Measurements from ENCODE around the gene USP44. TPM values are rescaled to one million over a fixed set of nuclear protein-coding genes. Genes with fewer than 3 reads are reported as not detected.

USP44 gene
- total RNA-seq, 2 donors from 2014 or later, result 0.22 to 0.80 TPM

DNA sequence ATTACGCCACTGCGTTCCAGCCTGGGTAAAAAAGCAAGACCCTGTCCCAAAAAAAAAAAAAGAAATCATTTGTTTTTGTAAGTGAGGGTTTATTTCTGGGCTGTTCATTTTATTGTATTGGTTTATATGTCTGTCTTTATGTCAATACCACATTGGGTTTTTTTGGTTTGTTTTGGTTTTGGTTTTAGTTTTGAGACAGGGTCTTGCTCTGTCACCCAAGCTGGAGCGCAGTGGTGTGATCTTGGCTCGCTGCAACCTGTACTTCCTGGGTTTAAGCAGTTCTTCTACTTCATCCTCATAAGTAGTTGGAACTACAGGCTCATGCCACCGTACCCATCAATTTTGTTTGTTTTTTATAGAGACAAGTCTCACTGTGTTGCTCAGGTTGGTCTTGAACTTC, 52.3 kb downstream of the USP44 start:
- no peaks in the 10 kb centered on the region for H3K4me1 ChIP-seq
- DNase-seq, result no peak
- TF ChIP-seq, protein P1, sequence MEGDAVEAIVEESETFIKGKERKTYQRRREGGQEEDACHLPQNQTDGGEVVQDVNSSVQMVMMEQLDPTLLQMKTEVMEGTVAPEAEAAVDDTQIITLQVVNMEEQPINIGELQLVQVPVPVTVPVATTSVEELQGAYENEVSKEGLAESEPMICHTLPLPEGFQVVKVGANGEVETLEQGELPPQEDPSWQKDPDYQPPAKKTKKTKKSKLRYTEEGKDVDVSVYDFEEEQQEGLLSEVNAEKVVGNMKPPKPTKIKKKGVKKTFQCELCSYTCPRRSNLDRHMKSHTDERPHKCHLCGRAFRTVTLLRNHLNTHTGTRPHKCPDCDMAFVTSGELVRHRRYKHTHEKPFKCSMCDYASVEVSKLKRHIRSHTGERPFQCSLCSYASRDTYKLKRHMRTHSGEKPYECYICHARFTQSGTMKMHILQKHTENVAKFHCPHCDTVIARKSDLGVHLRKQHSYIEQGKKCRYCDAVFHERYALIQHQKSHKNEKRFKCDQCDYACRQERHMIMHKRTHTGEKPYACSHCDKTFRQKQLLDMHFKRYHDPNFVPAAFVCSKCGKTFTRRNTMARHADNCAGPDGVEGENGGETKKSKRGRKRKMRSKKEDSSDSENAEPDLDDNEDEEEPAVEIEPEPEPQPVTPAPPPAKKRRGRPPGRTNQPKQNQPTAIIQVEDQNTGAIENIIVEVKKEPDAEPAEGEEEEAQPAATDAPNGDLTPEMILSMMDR (IDR thresholded peaks at IDR 0.05), result no peak
- H3K9ac ChIP-seq (ENCODE audit: low read depth in 2 of 2, low read length in 2 of 2), result no peak overlapping the region
- no peak overlapping the region for H3K4me3 ChIP-seq
- no peaks in the 10 kb centered on the region for H3K27me3 ChIP-seq
- H3K27ac ChIP-seq, result no peak overlapping the region
- H3K36me3 ChIP-seq, result peaks cover 11% of the 10 kb centered on the region
- H3K9me3 ChIP-seq, result no peaks in the 10 kb centered on the region
- intact Hi-C loops (cut with DNase I), result no loop called here

DNA sequence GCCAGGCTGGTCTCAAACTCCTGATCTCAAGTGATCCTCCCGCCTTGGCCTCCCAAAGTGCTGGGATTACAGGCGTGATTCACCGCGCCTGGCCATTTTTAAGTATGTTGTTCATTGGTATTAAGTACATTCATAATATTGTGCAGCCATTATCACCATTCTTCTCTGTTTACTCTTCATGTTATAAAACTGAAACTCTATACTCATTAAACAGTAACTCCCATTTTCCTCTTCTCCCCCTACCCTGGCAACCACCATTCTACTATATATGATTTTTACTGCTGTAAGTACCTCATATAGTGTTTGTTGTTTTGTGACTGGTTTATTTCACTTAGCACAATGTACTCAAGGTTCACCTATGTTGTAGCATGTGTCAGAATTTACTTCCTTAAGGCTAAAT, 54.2 kb downstream of the USP44 start:
- DNase-seq, result no peak
- no peaks in the 10 kb centered on the region for H3K4me1 ChIP-seq
- peaks cover 4% of the 10 kb centered on the region for H3K36me3 ChIP-seq
- TF ChIP-seq, protein P1 (IDR thresholded peaks at IDR 0.05), result no peak
- H3K4me3 ChIP-seq, result no peak overlapping the region
- no peak overlapping the region for H3K27ac ChIP-seq
- no peaks in the 10 kb centered on the region for H3K9me3 ChIP-seq
- H3K27me3 ChIP-seq, result no peaks in the 10 kb centered on the region
- H3K9ac ChIP-seq (ENCODE audit: low read depth in 2 of 2, low read length in 2 of 2), result no peak overlapping the region
- intact Hi-C loops (cut with DNase I), result no loop called here

DNA sequence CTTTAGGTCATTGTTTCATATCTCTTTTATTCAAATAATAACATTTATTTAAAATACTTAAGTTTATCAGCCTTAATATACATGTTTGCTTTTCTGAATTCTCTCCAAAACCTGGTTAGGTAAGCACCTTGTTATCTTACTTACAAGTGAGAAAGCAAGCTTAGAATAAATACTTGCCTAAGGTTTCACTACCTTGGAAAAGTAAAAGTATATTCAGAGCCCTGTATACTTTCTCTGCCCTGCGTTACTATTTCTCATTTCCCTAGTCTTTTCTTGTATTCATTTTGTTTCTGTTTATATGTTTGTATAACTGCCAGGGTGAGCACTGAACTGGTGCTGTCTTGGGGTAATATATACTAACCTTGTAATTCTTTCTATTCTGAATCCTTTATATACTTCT, 55.8 kb downstream of the USP44 start:
- peaks cover 4% of the 10 kb centered on the region for H3K36me3 ChIP-seq
- H3K27me3 ChIP-seq, result no peaks in the 10 kb centered on the region
- no peak overlapping the region for H3K4me3 ChIP-seq
- no peaks in the 10 kb centered on the region for H3K9me3 ChIP-seq
- DNase-seq, result no peak
- H3K9ac ChIP-seq (ENCODE audit: low read depth in 2 of 2, low read length in 2 of 2), result no peak overlapping the region
- intact Hi-C loops (cut with DNase I), result no loop called here
- TF ChIP-seq, protein P1 (IDR thresholded peaks at IDR 0.05), result no peak
- no peaks in the 10 kb centered on the region for H3K4me1 ChIP-seq
- no peak overlapping the region for H3K27ac ChIP-seq

DNA sequence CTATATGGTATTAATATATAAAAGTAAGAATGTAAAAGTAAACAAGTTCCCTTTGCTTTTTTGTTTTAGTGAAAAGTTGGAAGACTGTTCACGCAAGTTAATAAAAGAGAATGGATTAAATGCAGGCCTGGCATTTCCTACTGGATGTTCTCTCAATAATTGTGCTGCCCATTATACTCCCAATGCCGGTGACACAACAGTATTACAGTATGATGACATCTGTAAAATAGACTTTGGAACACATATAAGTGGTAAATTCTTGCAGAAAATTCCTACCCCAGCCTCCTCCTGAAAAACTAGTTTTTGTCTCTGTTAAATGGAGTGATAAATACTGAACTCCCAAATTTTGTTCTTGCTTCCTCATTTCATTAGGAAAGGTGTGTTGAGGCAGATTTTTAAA, 56.4 kb downstream of the USP44 start:
- TF ChIP-seq, protein P1 (IDR thresholded peaks at IDR 0.05), result no peak
- peaks cover 4% of the 10 kb centered on the region for H3K36me3 ChIP-seq
- no peaks in the 10 kb centered on the region for H3K4me1 ChIP-seq
- no peaks in the 10 kb centered on the region for H3K27me3 ChIP-seq
- no peak overlapping the region for H3K4me3 ChIP-seq
- no peak for DNase-seq
- intact Hi-C loops (cut with DNase I), result no loop called here
- no peak overlapping the region for H3K9ac ChIP-seq (ENCODE audit: low read depth in 2 of 2, low read length in 2 of 2)
- no peak overlapping the region for H3K27ac ChIP-seq
- no peaks in the 10 kb centered on the region for H3K9me3 ChIP-seq

DNA sequence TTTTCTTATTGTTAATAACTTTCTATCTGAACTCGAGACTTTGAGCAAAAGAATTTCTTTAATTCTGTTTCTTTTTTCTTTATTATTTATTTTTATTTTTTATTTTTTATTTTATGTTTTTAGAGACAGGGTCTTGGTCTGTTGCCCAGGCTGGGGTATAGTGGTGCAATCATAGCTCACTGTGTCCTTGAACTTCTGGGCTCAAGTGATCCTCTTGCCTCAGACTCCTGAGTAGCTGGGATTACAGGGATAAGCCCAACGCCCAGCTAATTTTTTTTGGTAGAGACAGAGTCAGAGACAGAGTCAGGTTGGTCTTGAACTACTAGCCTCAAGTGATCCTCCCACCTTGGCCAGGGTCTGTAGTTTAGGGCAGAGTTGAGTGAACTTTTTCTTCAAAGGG, 58.8 kb downstream of the USP44 start:
- intact Hi-C loops (cut with DNase I), result no loop called here
- Histone ChIP-seq H3K9me3 (no peaks in the 10 kb centered on the region), H3K27me3 (no peaks in the 10 kb centered on the region), H3K36me3 (peaks cover 4% of the 10 kb centered on the region), H3K27ac (no peak overlapping the region), H3K4me3 (no peak overlapping the region), H3K4me1 (no peaks in the 10 kb centered on the region), H3K9ac (ENCODE audit: low read depth in 2 of 2, low read length in 2 of 2) (no peak overlapping the region)
- DNase-seq, result no peak
- TF ChIP-seq, protein P1 (IDR thresholded peaks at IDR 0.05), result no peak

DNA sequence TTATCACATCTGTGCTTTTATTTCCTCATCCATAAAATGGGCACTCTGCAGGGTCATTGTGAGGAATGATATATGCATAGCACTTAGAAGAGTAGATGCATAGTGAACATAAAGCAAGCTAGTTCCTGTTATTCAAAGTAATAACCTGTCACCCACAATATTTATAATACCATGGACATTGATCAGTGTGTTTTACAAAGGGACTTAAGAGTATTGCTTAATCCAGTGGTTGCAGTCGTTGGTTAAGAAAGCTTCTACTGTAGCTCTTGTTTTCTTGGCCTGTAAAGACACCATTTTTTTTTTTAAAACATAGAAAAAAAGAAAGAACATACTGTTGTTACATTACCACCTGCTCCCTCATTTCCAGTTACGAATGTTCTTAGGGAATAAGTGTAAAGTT, 64.3 kb downstream of the USP44 start:
- H3K36me3 ChIP-seq, result no peaks in the 10 kb centered on the region
- TF ChIP-seq, protein P1 (IDR thresholded peaks at IDR 0.05), result no peak
- no peaks in the 10 kb centered on the region for H3K9me3 ChIP-seq
- no peaks in the 10 kb centered on the region for H3K27me3 ChIP-seq
- H3K27ac ChIP-seq, result no peak overlapping the region
- no peaks in the 10 kb centered on the region for H3K4me1 ChIP-seq
- DNase-seq, result no peak
- H3K4me3 ChIP-seq, result no peak overlapping the region
- intact Hi-C loops (cut with DNase I), result no loop called here
- no peak overlapping the region for H3K9ac ChIP-seq (ENCODE audit: low read depth in 2 of 2, low read length in 2 of 2)
